Measurements from ENCODE around the gene SLC22A14.

DNA sequence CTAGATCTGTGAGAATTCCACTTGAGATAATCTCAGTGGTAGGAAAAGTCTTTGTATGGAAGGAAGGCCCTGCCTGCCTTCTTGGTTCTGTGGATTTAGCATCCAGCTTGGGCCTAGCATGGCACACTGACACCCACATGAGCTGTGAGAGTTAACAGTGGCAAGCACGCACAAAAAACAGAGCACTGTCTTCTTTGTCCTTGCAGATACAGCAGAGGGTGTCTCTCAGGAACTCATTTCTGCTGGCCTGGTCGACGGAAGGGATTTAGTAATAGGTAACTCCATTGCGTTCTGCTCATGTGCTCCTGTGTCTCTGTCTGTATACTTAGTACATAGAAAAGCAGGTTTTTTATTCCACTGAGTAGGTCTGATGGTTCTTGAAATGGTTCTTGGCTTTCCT is 30.9 kb upstream of the SLC22A14 start:
- TF ChIP-seq POLR2A (IDR thresholded peaks at IDR 0.05; ENCODE audit: low read depth, low read length): no peak
- TF ChIP-seq POLR2AphosphoS5 (IDR thresholded peaks at IDR 0.05; ENCODE audit: low read depth, low read length): no peak
- TF ChIP-seq TAF1 (IDR thresholded peaks at IDR 0.05; ENCODE audit: borderline replicate concordance, low read depth, low read length): no peak

Measured in GM12892 (cell line).